Measurements from ENCODE around the gene TUBGCP3.

TUBGCP3 gene

DNA sequence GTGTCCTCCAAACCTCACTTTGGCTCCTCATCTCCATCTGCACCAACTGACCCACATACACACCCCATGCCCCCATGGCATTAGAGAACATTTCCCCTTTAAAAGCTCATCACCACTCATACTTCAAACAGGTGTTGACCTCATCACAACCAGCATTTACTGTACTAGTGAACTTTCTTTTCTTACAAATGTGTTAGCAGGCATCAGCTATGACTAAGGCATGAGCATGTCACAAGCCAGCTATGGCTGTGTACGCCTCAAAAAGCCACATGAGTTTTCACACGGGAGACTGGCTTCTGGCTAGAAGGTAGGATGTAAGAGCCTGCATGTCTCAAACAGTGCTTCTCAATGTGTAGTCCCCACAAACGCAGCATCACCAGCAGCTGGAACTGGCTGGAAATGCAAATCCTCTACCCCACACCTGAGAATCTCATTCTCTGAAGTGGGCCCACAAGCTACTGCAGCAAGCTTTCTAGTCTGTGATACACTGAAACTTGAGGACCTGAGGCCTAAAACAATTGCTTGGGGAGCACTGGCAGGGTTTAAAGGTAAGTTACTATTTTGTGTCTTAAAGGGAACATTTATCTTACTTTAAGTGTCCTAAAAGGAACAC, 66.8 kb downstream of the TUBGCP3 start:
- H3K4me1 ChIP-seq: no peaks in the 10 kb centered on the region
- TF ChIP-seq, protein P1, sequence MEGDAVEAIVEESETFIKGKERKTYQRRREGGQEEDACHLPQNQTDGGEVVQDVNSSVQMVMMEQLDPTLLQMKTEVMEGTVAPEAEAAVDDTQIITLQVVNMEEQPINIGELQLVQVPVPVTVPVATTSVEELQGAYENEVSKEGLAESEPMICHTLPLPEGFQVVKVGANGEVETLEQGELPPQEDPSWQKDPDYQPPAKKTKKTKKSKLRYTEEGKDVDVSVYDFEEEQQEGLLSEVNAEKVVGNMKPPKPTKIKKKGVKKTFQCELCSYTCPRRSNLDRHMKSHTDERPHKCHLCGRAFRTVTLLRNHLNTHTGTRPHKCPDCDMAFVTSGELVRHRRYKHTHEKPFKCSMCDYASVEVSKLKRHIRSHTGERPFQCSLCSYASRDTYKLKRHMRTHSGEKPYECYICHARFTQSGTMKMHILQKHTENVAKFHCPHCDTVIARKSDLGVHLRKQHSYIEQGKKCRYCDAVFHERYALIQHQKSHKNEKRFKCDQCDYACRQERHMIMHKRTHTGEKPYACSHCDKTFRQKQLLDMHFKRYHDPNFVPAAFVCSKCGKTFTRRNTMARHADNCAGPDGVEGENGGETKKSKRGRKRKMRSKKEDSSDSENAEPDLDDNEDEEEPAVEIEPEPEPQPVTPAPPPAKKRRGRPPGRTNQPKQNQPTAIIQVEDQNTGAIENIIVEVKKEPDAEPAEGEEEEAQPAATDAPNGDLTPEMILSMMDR (IDR thresholded peaks at IDR 0.05; ENCODE audit: low read depth, low read length): no peak
- no peaks in the 10 kb centered on the region; the same call in 1 of the 2 replicates for H3K9me3 ChIP-seq
- peaks cover 39% of the 10 kb centered on the region for H3K36me3 ChIP-seq
- H3K27me3 ChIP-seq: no peaks in the 10 kb centered on the region
- no peak for DNase-seq
- no peak overlapping the region for H3K4me3 ChIP-seq (ENCODE audit: low read depth, low read length)

DNA sequence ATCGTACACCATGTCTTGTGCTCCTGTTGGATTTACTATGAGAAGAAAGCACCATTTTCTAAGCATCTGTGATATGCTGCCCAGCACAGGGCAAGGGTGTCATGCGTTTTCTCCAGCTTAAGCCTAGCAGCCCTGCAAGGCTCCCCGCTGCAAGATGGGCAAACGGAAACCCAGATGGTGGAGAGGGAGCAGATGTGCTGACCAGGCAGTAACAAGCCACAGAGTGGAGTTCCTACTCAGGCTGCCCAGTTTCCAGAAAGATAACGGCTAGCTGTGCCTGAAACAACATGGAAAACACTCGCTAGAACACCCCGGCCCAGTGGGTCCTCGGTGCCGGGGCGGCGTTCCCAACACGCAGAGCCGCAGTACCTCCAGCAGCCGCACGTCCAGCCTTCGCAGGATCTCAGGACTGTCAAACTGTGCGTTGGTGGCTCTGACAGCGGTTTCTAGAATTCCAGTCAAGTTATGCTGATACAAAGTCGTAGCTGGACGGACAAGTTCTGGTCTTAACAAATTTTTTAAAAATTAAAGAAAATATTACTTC, 68.4 kb downstream of the TUBGCP3 start:
- DNase-seq: no peak
- Histone ChIP-seq H3K4me1 (no peaks in the 10 kb centered on the region), H3K36me3 (peaks cover 44% of the 10 kb centered on the region), H3K4me3 (ENCODE audit: low read depth, low read length) (no peak overlapping the region), H3K27me3 (no peaks in the 10 kb centered on the region), H3K9me3 (no peaks in the 10 kb centered on the region)
- TF ChIP-seq, protein P1 (IDR thresholded peaks at IDR 0.05; ENCODE audit: low read depth, low read length): no peak

- Histone ChIP-seq H3K9me3 (no peaks in the 10 kb centered on the region), H3K27me3 (no peaks in the 10 kb centered on the region), H3K4me3 (ENCODE audit: low read depth, low read length) (no peak overlapping the region), H3K36me3 (peaks cover 32% of the 10 kb centered on the region), H3K4me1 (no peaks in the 10 kb centered on the region)
- TF ChIP-seq, protein P1 (IDR thresholded peaks at IDR 0.05; ENCODE audit: low read depth, low read length): no peak
- no peak for DNase-seq
These were observed 71.7 kb downstream of the TUBGCP3 start for GRCh38 chr13:112516218-112516617.

DNA sequence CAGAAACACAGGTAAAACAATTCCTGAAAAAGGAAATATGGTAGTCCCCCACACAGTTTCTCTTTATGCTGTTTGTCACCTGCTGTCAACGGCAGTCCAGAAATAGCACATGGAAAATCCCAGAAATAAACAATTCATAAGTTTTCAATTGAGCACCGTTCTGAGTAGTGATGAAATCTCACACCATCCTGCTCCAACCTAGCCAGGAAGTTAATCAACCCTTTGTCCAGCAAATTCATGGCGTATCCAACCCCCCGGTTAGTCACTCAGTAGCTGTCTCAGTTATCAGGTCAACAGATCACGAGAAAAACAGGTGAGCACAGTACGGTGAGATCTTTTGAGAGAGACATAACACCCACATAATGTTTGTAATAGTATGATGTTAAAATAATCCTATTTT, 74.2 kb downstream of the TUBGCP3 start:
- no peaks in the 10 kb centered on the region for H3K9me3 ChIP-seq
- H3K4me1 ChIP-seq: no peaks in the 10 kb centered on the region
- no peak overlapping the region for H3K4me3 ChIP-seq (ENCODE audit: low read depth, low read length)
- TF ChIP-seq, protein P1 (IDR thresholded peaks at IDR 0.05; ENCODE audit: low read depth, low read length): no peak
- no peak for DNase-seq
- H3K27me3 ChIP-seq: no peaks in the 10 kb centered on the region
- H3K36me3 ChIP-seq: peaks cover 31% of the 10 kb centered on the region

DNA sequence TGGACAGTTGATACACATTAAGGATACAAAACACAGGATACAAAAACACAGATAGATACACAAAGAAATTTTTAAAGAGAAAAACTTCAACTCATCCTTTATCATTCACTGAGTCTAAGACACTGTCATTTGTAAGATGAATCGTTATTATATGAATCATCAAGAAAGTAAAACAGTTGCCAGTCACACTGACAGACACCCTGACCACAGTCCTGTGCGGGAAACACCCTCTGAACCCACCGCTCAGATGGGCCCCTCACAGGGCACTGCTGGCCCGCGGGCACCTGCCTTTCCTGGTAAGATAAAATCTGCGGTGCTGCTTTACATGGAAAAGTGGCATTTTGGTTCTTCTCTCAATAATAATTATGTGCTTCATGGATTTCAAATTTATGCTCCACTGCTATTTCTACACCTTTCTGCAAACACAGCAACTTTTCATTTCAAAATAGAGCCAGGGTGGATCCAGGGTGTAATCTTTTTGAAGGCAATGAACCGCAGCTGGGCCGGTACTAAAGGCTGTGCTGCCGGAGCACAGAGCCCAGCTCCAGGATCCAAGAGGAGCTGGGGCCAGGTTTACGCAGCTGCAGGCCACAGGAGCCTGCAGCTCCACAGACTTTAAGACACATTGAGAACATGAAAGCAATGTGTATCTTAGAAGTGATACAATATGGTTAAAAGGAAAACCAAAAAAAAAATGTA, 76.8 kb downstream of the TUBGCP3 start:
- TF ChIP-seq, protein P1 (IDR thresholded peaks at IDR 0.05; ENCODE audit: low read depth, low read length): no peak
- H3K27me3 ChIP-seq: no peaks in the 10 kb centered on the region
- peaks cover 34% of the 10 kb centered on the region for H3K36me3 ChIP-seq
- DNase-seq: no peak
- H3K4me1 ChIP-seq: no peaks in the 10 kb centered on the region
- H3K4me3 ChIP-seq (ENCODE audit: low read depth, low read length): no peak overlapping the region
- no peaks in the 10 kb centered on the region for H3K9me3 ChIP-seq

Measured in BE2C (cell line).